Measurements from ENCODE around the gene RAB34. TPM values are rescaled to one million over a fixed set of nuclear protein-coding genes. Genes with fewer than 3 reads are reported as not detected.
A peak's percentile ranks its signal among the peaks of the same experiment; 100 is the strongest.

The RAB34 gene
- total and polyA plus RNA-seq, 2 experiments from 2014 or later, result 160 to 180 TPM

- no peaks in the 10 kb centered on the region for H3K27me3 ChIP-seq
- H3K9me2 ChIP-seq (replicated peaks; ENCODE audit: insufficient read depth), result no peaks in the 10 kb centered on the region
- H3K36me3 ChIP-seq (replicated peaks; ENCODE audit: insufficient read depth, low read depth), result no peaks in the 10 kb centered on the region
- H3K9me3 ChIP-seq (ENCODE audit: low read depth), result no peaks in the 10 kb centered on the region
- peaks cover 33% of the 10 kb centered on the region for H3K4me1 ChIP-seq (ENCODE audit: insufficient read depth)
- WGBS (ENCODE audit: low lambda C conversion rate, missing lambda C conversion rate), result 40% methylated on average over 4 of the region's 5 CpGs
- peak overlapping the region; percentile 54 for H3K4me3 ChIP-seq
- H4K20me1 ChIP-seq (ENCODE audit: insufficient read depth, poor library complexity, severe bottlenecking), result peaks cover 46% of the 10 kb centered on the region
- DNase-seq (ENCODE audit: low spot score), result peak; percentile 71
- H2AFZ ChIP-seq, result no peak overlapping the region
- peaks cover 68% of the 10 kb centered on the region for H3K79me2 ChIP-seq
- H3K27ac ChIP-seq, result peak overlapping the region; percentile 100
- H3K4me2 ChIP-seq, result peak overlapping the region; percentile 97
- TF ChIP-seq EZH2 (IDR thresholded peaks at IDR 0.05; ENCODE audit: borderline replicate concordance) (no peak), EZH2phosphoT487 (IDR thresholded peaks at IDR 0.05; ENCODE audit: low read depth, severe bottlenecking, unreplicated experiment) (no peak), CTCF (IDR thresholded peaks at IDR 0.05; ENCODE audit: poor library complexity) (no peak)
These were observed 29.0 kb upstream of the RAB34 start for GRCh38 chr17:28746611-28747050.

DNA sequence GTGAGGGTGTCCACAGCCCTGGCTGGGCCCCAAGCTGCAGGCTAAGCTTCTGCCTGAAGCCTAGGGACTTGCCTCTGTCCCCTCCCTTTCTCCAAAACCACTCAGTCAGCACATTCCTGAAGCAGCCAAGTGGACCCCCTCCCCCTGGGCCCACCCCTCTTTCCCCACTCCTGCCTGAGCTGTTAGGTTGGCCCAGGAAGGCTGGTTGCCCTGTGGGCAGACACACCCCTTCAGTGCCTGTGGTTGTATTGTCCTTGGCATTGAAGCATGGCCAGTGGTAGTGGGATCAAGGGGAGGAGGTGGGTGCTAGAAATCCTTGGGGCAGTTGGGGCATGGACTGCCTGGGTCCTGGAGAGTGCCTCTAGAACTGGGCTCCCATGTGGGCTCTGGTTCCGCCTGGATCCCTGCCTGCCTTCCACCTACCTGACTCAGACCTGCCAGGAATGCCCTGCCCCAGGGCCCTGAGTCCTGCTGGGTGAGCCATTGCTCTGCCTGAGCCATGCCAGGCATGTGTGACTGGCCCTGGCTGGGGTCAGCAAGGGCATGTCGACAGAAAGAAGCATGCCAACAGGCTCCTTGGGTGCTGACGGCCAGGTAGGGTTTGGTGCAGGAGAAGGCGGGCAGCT, 28.2 kb upstream of the RAB34 start:
- peak overlapping the region; percentile 100 for H3K27ac ChIP-seq
- no peaks in the 10 kb centered on the region for H3K9me3 ChIP-seq (ENCODE audit: low read depth)
- H3K4me3 ChIP-seq, result peak overlapping the region; percentile 54
- TF ChIP-seq CTCF (IDR thresholded peaks at IDR 0.05; ENCODE audit: poor library complexity), result no peak
- no peak for TF ChIP-seq EZH2phosphoT487 (IDR thresholded peaks at IDR 0.05; ENCODE audit: low read depth, severe bottlenecking, unreplicated experiment)
- TF ChIP-seq EZH2 (IDR thresholded peaks at IDR 0.05; ENCODE audit: borderline replicate concordance), result no peak
- no peaks in the 10 kb centered on the region for H3K27me3 ChIP-seq
- no peak for DNase-seq (ENCODE audit: low spot score)
- peaks cover 62% of the 10 kb centered on the region for H3K79me2 ChIP-seq
- peak overlapping the region; percentile 97 for H3K4me2 ChIP-seq
- no peaks in the 10 kb centered on the region for H3K36me3 ChIP-seq (replicated peaks; ENCODE audit: insufficient read depth, low read depth)
- H3K4me1 ChIP-seq (ENCODE audit: insufficient read depth), result peaks cover 33% of the 10 kb centered on the region
- WGBS (ENCODE audit: low lambda C conversion rate, missing lambda C conversion rate), result 63% methylated on average over 4 of the region's 4 CpGs
- no peak overlapping the region for H2AFZ ChIP-seq
- H4K20me1 ChIP-seq (ENCODE audit: insufficient read depth, poor library complexity, severe bottlenecking), result peaks cover 43% of the 10 kb centered on the region
- no peaks in the 10 kb centered on the region for H3K9me2 ChIP-seq (replicated peaks; ENCODE audit: insufficient read depth)

DNA sequence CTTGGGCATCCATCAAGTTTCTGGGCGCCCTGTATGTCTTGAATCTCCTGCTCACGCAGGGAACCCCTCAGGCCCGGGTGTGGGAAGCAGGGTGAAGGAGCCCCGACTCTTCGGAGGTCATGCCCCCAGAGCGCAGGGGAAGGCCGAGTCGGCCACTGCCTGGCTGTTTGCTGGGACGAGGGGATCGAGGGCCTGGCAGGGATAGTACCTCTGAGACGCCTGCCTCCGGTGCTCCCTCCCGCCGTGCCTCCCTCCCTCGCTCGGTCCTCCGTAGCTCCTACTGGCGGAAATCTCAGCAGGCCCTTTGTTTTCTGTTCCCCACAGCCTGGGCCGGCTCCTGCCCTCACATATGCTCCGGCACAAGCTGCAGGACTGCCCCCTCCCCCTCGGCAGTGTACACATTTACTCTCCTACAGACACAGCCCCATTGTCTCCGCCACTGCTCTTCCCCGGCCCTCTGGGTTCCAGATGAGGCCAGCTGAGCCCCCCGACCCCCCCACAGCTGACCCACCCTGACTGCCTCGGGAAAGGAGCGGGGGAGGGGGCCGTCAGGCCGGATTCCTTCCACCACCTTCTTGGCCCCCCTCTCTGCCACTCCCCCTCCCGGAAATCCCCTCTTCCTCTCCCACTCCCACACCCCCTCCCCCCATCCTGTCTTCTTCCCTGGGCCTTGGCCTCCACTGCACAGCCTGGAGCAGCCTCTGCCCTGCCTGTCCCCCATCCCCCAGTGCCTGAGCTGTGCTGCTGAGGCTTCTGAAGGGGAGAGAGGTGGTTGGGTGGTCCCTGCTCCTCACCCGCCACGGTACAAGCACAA, 27.5 kb upstream of the RAB34 start:
- 2% methylated on average over 25 of the region's 31 CpGs for WGBS (ENCODE audit: low lambda C conversion rate, missing lambda C conversion rate)
- Histone ChIP-seq H3K9me3 (ENCODE audit: low read depth) (no peaks in the 10 kb centered on the region), H3K79me2 (peaks cover 55% of the 10 kb centered on the region), H3K4me3 (peak overlapping the region; percentile 54), H3K27me3 (no peaks in the 10 kb centered on the region), H4K20me1 (ENCODE audit: insufficient read depth, poor library complexity, severe bottlenecking) (peaks cover 36% of the 10 kb centered on the region), H3K9me2 (replicated peaks; ENCODE audit: insufficient read depth) (no peaks in the 10 kb centered on the region), H2AFZ (no peak overlapping the region), H3K4me2 (peak overlapping the region; percentile 97), H3K4me1 (ENCODE audit: insufficient read depth) (peaks cover 33% of the 10 kb centered on the region), H3K27ac (peak overlapping the region; percentile 100), H3K36me3 (replicated peaks; ENCODE audit: insufficient read depth, low read depth) (no peaks in the 10 kb centered on the region)
- no peak for TF ChIP-seq EZH2 (IDR thresholded peaks at IDR 0.05; ENCODE audit: borderline replicate concordance)
- no peak for TF ChIP-seq CTCF (IDR thresholded peaks at IDR 0.05; ENCODE audit: poor library complexity)
- no peak for TF ChIP-seq EZH2phosphoT487 (IDR thresholded peaks at IDR 0.05; ENCODE audit: low read depth, severe bottlenecking, unreplicated experiment)
- DNase-seq (ENCODE audit: low spot score), result peak; percentile 85
